GM21447 (cell line): ENCODE measurements around the gene FATE1.

Experiments used
- ATAC-seq: cut with Tn5 transposase; IDR thresholded peaks from one replicate; pipeline ENCODE4 v1.9.1; 2021; ENCODE audit not compliant: unreplicated experiment

FATE1 gene

DNA sequence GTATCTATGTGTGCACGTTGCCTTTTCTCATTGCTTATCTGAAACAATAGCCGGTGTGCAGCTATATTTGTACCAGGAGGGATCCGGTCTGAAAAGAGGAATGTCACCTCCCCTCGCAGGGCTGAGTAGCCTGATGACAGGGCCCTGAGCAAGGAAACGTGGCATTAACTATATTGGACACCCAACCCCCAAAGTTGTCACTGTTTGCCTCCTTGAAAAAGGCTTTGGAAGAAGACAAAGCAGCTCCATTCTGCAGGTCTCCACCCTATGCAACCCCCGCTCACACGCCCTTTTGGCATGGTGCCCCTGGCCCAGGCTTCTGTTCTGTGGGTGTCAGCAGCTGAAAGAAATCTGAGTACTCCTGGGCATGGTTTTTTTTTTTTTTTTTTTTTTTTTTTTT lies 12.3 kb upstream of the FATE1 start:
- no peak for ATAC-seq

DNA sequence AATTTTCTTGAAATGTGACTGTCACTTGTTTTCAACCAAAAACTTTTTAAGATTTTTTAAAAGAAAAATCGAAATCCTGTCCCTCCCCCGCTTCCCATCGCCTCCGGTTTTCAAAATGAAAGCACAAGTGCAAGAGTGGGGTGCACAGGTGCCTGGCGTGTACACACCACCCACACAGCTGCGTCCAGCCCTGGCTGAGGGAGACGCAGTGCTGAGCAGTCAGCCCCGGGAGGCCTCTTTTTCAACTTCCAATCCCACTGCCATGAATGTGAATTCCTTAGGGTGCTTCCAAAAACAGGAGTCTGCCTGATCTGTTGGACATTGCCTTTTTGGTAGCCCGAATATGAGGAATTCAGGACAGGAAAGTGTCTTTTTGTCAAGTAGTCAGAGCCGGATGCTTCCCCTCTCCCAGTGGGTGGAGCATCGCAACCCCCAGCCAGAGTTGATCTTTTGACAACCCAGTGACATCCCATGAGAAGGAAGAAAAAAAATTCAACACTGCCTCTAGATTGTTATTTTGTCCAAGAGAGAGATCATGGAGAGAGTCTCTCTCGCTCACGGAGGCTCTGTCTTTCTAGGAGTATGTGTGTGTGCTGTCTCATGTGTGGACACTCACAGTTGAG lies 11.7 kb upstream of the FATE1 start:
- ATAC-seq = no peak

DNA sequence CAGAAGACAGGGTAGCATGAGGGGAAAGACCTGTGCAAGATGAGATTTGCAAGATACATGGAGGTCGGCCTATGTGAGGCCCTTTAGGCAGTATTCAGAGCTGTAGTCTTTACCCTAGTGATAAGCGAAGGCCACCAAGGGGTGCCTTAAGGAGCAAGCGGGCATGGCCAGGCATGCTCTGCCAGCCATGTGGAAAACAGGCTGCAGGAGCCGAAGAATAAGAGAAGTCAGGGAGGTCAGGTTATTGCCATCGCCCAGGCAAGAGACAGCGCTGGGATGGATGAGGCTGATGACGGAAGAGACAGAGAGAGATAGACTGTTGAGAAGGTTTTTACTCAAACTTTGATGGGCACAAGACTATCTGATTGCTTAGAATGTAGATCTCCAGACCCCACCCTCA lies 7.0 kb upstream of the FATE1 start:
- no peak for ATAC-seq

DNA sequence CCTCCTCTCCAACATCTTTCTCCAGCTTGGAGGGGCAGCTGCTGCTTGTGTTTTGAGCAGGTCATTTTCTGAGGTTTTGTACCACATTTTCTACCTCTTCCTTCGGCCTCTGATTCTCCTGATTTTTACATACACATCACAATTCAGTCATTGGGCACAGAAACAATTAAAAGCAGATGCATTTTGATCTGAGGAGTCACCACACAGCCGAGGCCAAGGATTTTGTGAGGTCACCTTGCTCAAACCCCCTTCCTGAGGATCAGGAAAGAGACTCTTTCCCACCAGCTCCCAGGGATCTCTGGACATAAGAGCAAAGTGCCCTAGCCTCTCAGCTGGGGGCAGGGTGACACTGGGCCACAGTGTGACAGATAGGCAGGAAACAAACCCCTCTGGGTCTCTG lies 5.4 kb upstream of the FATE1 start:
- ATAC-seq = no peak

DNA sequence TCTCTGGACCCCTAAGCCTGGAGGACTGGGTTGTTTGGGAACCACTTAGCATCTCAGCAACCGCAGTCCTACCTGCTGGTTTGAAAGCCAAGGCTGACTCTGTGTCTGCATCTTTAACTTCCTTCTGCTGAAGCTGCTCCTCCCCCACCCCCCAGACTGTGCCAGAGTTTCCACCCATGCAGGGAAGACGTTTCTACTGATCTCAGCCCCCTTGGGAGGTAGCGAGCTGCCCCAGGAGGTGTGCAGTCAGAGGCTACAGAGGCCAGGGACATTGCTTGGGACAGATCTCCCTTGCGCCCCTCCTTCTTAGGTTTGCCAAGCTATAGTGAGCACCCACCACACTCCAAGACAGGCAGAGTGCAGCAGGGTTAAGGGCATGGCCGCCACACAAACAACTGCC lies 4.7 kb upstream of the FATE1 start:
- no peak for ATAC-seq

DNA sequence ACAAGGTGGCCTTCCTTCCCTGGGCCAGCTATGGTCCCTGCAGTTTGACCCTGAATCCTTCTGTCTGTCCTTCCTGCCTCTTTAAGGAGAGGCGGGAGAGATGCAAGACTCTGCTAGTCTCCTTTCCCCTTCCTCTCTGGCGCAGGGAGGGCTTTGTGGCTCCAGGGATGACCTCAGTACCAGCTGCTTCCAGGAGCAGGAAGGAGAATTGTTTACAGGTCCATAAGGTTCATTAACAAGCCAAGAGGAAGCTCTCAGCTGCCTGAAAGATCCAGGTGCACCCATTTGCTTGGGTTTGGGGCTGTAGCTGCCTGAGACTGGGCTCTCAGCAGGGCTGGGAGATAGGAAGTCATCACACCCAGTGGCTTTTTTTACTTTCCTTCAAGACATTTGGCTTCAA lies 4.0 kb upstream of the FATE1 start:
- no peak for ATAC-seq

DNA sequence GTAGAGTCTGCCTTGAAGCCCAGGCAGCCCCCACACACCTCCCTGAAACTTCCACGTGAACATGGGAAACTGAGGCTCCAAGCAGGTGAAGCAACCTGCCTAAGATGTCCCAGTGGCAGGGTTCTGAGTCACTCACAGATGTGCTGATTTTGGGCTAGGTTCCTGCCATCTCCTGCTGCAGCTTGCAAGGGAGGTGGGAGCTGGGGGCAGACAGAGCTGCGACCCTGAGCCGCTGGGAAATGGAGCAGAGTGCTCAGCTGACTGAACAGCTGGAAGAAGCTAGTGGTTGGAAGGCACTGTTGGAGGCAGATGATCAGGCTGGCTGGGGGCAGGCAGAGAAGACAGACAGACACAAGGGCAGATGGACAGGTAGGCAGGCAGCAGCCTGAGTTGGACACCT lies 3.6 kb upstream of the FATE1 start:
- no peak for ATAC-seq

DNA sequence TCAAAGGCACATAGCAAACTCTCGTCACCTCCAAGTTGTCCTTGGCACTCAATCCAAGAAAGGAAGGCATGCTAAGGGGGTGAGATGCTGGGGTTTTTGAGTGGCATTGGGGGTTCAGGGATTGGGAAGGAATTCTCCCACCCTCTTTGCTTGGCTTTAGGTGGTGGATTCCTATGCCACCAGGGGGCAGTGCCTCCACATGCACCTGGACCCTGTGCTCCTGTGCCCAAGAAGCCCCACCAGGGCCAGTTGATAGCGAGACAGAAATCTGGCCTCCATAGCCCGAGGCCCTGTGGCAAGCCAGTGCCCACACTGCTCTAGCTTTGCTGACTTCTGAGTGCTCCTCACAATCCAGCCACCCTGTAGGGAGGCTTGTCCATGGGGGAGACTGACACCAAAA lies 2.0 kb upstream of the FATE1 start:
- ATAC-seq = no peak

DNA sequence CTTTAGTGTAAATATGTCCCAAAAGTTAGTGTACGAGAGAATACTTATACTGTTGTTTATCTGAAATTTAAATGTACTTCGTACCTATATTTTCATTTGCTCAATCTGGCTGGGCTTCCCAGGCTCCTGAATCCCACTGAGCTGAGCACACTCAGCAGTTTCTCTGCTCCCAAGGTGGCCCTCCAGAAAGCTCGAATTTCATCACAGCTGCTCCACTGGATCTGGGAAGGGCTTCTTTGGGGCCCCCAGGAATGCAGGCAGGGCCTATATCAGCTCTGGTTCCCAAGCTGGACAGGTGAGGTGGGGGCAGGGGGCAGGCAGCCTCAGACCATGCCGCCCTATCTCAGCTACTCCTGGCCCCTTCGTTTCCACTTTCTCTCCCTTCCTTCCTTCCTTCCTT lies 1.5 kb upstream of the FATE1 start:
- ATAC-seq = no peak

DNA sequence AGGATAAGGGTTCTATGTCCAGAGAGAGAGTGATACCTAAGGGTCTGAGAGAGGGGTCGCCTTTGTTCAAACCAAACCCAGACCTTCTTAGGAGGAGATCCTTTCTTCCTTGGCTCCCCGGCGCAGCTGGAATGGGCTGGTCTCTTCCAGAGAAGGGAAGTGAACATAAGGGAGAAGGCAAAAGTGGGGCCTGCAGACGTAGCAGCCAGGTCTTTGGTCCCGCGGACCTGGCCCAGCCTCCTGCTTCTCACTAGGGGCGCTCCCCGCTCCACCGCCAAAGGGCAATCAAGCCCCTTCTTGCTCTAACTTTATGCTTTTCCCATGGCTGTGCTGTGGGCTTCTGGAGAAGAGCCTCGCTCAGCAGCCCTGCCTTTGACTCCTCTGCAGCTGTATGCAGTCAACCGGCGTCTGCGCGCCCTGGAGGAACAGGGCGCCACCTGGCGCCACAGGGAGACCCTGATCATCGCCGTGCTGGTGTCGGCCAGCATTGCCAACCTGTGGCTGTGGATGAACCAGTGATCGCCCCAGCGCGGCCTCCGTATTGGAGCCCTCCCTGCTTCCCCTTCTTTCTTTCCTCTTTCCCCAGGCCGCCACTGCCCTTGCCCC lies 6.5 kb downstream of the FATE1 start:
- no peak for ATAC-seq

DNA sequence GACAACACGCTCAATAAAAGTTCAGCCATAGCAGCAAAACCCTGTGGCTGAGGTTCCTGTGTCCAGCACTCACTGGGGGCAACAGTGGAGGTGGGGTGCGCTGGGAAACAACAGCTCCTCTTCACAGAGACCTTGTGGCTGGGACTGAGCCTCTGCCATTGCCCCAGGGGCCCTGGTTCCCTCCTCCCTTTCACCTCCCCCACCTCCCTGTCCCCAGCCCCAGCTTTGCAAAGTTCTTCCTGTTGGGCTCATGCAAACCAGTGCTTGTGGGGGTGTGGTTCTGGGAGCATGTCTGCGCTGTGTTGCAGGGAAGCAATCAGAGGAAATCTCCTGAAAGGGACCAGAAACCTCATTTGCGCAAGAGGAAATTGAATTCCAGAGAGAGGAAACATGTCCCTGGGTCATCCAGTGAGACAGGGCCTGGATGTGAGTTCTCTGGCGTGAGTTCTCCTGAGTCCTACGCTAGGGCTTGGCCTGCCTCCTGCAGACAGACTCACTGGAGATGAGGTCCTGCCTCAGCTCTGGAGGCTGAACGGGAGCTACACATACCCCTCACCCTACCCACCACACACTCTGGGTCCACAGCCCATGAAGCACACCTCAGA lies 7.4 kb downstream of the FATE1 start:
- ATAC-seq = no peak

DNA sequence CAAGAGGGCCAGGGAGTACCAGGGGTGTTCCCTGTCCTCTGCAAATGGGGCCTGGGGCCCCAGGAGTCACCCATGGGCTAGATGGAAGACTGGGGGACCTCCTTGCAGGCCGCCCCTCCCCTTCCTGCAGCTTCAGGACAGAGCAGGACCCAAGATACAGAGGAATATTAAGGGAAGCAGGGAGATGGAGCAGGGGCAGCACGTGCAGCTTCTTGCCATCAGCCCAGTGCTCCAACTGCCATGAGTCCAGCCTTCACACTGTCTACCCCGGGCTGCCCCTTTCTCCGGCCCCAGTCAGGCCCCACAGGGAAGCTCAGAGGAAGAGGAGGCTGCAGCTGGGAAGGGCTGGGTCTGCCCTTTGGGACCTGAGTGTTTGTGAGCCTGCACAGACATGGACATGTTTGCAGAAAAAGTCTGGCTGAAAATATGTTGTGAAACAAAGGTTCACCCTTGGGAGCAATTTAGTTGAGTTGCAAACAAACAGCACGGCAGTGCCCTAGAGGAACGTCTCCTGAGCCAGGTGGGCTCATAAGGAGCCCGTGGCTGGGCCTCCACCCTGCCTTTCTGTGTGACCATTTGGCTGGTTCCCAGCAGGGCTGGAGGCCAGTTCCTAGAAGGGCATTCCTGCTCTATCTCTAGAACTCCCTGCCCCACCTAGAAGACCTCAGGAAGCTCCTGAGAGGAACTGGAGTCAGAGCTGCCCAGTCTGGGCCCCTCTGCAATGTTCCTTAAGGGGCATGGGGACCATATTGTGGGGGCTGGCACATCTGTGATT lies 8.9 kb downstream of the FATE1 start:
- no peak for ATAC-seq

DNA sequence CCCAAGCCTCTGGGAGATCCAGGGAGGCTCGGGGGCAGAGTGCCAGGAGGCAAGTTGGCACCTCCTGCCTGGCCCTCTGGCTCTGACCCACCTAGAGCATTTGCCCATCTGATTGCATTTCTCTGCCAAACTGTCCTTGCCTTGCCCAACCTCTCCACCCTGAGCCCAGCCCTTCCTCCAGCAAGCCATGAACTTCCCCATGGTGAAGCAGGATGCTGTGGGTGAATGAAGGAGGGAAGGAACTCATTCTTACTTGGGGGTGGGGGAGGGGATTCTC lies 9.4 kb downstream of the FATE1 start:
- no peak for ATAC-seq

DNA sequence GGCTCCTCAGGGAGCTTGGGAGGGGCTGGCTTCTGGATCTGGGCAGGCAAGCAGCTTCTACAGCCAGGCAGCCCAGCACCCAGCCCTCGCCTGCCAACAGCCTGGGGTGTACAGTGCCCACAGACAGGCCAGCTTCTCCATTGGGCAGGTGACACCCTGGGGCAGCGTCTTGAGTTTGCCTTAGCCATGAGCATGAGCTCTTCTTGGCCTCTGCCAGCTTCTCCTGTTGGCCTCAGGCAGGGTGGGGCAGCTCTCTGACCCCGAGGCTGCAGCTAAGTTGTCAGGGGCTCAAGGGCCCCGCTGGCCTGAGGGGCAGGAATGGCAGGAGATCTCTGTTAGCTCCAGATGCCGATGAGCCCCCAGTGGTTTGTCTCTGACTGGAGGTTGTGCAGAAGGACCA lies 10.9 kb downstream of the FATE1 start:
- ATAC-seq = no peak

DNA sequence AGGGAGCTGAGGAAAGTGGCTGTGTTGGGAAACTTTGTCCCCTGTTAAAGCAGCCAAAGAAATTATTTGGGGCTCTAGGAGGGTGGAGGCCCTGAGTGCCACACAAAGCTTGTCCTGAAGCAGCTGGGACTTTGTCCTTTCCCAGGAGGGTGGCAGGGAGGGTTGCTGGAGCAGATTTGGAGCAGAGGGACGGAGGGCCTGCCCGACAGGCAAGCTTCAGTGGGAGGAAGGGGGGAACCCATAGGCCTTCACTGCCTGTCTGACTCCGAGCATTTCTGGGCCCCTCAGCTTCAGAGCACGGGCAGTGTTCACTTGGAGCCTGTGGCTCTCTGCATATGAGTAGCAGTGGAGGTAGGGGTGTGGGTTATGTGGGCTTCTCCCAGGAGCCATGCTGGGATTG lies 11.5 kb downstream of the FATE1 start:
- no peak for ATAC-seq

DNA sequence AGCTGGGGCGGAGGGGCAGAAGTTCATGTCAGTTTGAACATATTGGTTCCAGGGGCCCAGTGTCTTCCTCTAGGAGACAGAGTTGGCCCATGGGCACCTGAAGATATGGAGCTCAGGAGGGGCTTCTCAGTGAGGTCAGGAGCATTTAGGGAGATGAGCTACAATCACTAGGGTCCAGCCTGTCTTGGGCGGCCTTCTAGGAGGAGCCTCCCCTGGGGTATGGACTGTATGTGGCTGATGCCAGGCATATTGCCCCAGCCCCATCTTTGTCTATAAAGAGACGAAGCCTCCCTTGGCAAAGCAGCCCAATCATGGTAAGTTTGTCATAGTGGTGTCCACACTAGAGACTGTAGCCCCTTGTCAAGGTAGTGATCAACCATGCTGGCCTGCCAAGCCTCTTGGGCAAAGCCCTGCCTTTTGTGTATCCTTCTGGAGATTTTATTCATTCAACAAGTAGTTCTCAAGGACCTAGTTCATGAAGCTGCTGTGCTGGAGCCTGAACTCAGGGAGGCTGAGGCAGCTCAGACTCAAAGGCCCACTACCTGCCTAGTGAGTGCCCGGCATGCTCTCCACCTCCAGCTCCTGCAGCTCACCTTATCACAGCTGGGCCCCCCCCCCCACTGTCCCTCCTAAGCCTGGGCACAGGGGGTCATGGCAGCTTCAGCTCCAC lies 13.4 kb downstream of the FATE1 start:
- no peak for ATAC-seq

DNA sequence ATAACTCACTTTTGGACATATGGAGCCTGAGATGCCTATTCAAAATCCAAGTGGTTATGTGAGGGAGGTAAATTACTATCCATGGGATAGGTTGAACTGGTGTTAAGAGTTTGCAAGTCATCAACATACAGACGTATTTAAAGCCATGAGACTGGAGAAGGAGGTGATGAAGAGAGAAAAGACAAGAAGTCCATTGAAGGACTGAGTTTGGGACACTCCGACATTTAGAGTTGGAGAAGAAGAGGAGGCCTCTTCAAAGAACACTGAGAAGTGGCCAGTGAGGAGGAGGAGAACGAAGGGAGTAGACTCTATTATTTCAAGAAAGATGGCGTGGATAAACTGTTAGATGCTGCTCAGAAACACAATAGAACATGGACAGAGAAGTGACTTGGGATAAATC lies 18.6 kb downstream of the FATE1 start, which contains the start of gene CNGA2:
Gene CNGA2 (plus strand): TSS at position 301 of the 400 bp plus-strand sequence. CDS start 3,738 bp downstream, outside the sequence.
- no peak for ATAC-seq

DNA sequence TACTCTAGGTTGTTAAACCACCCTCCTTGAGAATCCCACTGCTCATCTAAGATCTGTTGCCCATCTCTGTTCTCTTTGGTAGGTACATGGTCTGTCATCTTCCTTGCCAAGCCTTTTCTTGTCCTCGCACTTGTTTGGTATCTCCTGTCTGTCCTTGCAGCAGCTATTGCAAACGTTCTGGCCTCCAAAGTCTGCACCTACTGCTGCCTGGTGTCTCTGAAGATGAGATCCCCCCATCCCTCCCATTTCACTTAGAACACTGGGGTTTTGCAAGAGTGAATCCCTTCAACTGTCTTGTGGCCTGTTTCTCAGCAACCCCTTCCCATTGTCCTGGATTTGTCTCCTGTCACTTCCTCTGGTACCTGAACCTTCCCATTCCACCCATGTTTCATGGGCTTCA lies 19.4 kb downstream of the FATE1 start:
- ATAC-seq = no peak

DNA sequence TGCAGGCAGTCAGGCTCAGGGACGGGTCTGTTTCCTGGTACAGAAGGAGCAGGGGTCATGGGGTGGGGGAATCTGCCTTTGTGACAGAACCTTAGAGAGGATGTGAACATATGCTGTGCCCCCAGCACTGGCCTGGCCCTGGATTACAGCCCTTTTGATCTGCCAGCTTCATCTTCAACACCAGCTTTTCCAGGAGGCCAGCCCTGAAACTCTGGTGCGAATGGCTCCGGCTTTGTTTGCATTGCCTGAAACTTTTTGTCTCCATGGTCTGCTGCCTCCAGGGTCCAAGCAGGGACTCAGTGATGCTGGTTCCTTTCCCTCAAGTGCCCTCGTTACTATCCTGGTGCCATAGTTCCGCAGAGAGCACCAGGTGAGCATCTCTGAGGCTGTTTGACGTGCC lies 20.9 kb downstream of the FATE1 start:
- no peak for ATAC-seq

DNA sequence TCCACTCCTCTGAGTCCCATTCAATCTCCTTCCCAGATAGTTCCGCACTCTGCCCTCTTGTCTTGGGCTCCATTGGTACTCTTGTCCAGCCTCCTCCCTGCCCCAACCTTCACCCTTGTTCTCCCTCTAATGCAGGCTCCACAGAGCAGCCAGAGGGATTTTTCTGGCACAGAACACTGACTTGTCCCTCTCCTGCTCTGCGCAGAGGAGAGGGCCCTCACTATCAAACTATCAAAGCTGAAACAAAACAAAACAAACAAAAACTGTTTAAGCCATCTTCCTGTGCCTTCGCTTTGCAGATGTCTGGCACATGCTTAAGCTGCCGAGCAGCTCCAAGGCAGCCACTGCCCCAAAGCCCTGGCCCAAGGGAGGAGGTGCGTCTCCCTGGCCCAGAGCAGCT lies 21.7 kb downstream of the FATE1 start:
- ATAC-seq = no peak

DNA sequence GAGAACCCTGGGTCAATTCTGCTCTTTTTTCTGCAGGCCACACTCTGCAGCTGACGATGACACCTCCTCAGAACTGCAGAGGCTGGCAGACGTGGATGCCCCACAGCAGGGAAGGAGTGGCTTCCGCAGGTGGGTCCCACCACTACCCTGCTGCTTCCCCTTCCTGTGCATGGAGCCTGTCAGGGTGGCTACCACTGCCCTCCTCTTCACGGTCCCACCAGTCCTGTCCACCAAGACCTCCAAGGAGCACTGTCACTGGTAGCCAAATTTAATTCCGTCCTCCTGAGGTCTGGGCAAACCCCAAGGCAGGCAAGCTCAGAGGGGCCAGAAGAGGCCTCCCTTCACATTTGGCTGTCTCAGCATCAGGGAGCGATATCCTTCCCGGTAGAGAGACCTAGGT lies 22.9 kb downstream of the FATE1 start:
- ATAC-seq = no peak

DNA sequence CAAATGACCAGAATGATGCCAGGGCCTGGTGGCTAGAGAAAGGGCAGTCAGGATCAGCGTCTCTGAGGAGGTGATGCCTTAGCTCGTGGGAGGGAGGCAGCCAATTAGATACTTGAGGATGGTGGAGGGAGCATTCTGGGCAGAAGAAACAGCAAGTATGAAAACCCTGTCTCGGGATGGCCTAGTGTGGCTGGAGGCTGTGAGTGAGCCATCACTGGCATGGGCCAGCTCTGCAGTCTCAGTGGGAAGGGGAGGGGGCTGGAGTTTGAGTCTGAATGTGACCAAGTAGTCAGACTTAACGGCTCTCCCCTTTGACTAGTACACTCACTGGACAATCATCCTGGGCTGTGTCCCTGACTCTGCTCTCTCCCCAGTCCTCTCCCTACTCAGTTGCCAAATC lies 25.8 kb downstream of the FATE1 start:
- ATAC-seq = no peak
